SU-DHL-6 (cell line): ENCODE measurements around the gene CDH23.
"Not testable (repeated sequence)": the region's sequence is repeated elsewhere in the genome, so short reads cannot be mapped to it uniquely, and the experiment has no call there.

Experiments
- H2AFZ ChIP-seq: fragments of 200-600 bp; sonication (generic); 2 replicates; pipeline ENCODE4 v1.6.1; 2014; ENCODE audit warnings: low read depth, mild to moderate bottlenecking, moderate library complexity, mixed read lengths, antibody characterized with exemption, low read length; ENCODE audit not compliant: severe bottlenecking
- H3F3A ChIP-seq: fragments of 200-600 bp; shearing (Covaris generic); 2 replicates; pipeline ENCODE4 v1.6.0; 2016; ENCODE audit warnings: antibody characterized with exemption, mild to moderate bottlenecking; ENCODE audit not compliant: insufficient read depth
- H3K27ac ChIP-seq: fragments of 200-600 bp; sonication (generic); 2 replicates; pipeline ENCODE4 v1.5.1; 2016; ENCODE audit warnings: low read depth, mild to moderate bottlenecking, low read length, moderate library complexity, mixed read lengths
- H3K27me3 ChIP-seq: fragments of 200-600 bp; sonication (generic), shearing (Covaris generic); 2 replicates; pipeline ENCODE4 v1.6.0; 2014; ENCODE audit warnings: mild to moderate bottlenecking, low read length
- H3K36me3 ChIP-seq: fragments of 200-600 bp; sonication (generic); 2 replicates; pipeline ENCODE4 v1.6.1; 2014; ENCODE audit warnings: mild to moderate bottlenecking, low read length, mixed read lengths
- H3K4me2 ChIP-seq: fragments of 300-600, 200-600 bp; shearing (Covaris generic), sonication (generic); 2 replicates; pipeline ENCODE4 v1.6.0; 2014; ENCODE audit warnings: low read length, low read depth, mild to moderate bottlenecking; ENCODE audit not compliant: poor library complexity, severe bottlenecking
- H3K4me3 ChIP-seq: fragments of 200-600 bp; sonication (generic); 2 replicates; pipeline ENCODE4 v1.5.1; 2014; ENCODE audit warnings: antibody characterized with exemption, low read length, mild to moderate bottlenecking, mixed read lengths; ENCODE audit not compliant: insufficient read depth, poor library complexity, severe bottlenecking
- H3K79me2 ChIP-seq: fragments of 200-600 bp; sonication (generic); 2 replicates; pipeline ENCODE4 v1.6.1; 2014; ENCODE audit warnings: mild to moderate bottlenecking, low read length, moderate library complexity; ENCODE audit not compliant: insufficient read depth
- H3K9ac ChIP-seq: fragments of 200-600 bp; sonication (generic); 2 replicates; pipeline ENCODE4 v1.7.0; 2014; ENCODE audit warnings: mild to moderate bottlenecking, low read length
- H3K9me2 ChIP-seq: fragments of 200-600 bp; sonication (generic); replicated peaks from 2 replicates; pipeline ENCODE4 v1.6.1; 2014; ENCODE audit warnings: low read length; ENCODE audit not compliant: insufficient read depth
- H3K9me3 ChIP-seq: fragments of 200-600 bp; sonication (generic); 2 replicates; pipeline ENCODE4 v1.6.1; 2014; ENCODE audit warnings: low read length, mixed read lengths; ENCODE audit not compliant: insufficient read depth
- H4K20me1 ChIP-seq: fragments of 200-600 bp; sonication (generic); 2 replicates; pipeline ENCODE4 v1.6.1; 2014; ENCODE audit warnings: low read depth, mild to moderate bottlenecking, antibody characterized with exemption, low read length, moderate library complexity, mixed read lengths
- EZH2phosphoT487 ChIP-seq: fragments of 200-600 bp; sonication (generic), shearing (Covaris generic); conservative IDR thresholded peaks from 2 replicates; pipeline ENCODE4 v1.6.1; 2018; ENCODE audit warnings: mild to moderate bottlenecking, antibody characterized with exemption, low read length, moderate library complexity, mixed read lengths
- TF ChIP-seq, protein P1 (sequence below): fragments of 200-600 bp; sonication (generic); IDR thresholded peaks from one replicate; pipeline ENCODE4 v1.5.1; 2017; ENCODE audit warnings: antibody characterized with exemption, mild to moderate bottlenecking, low read length, moderate library complexity; ENCODE audit not compliant: insufficient read depth, poor library complexity, severe bottlenecking

Gene CDH23

DNA sequence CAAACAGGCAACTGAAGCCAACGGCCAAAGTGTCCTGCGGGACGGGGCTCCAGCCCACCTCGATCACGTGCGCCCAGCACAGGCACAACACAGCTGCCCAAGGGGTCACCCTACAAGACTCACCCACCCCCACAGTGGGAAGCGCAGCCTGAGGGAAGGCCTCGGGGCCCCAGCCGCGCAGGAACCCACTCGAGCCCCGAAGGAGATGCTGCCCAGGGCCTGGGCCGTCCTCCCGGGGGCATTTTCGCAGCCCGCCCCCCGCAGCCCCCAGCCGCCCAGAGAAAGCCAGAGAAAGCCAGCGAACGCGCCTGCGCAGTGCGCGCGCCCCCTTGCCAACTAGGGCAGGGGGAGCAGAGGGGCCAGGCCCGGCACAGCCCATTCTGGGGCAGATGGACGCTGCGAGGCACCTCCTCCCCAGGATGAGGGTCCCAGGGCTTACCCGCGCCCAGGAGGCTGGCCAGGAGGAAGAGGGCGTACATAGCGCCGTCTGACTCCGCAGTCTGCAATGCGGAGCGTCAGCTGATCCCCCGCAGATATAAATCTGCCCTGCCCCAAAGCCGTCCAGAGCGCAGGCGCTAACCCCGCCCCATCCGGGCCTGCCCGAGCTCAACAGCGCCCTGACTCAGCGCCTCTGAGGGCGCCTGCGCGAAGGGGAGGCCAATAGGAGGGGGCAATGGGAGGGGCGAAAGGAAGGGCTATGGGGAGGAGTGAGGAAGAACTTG lies 454.2 kb downstream of the CDH23 start, which contains the start of gene PSAP:
PSAP (minus strand) TSS at position 509 of the 722 bp plus-strand sequence; CDS start at position 479, 30 bp downstream.
- TF ChIP-seq, protein P1, sequence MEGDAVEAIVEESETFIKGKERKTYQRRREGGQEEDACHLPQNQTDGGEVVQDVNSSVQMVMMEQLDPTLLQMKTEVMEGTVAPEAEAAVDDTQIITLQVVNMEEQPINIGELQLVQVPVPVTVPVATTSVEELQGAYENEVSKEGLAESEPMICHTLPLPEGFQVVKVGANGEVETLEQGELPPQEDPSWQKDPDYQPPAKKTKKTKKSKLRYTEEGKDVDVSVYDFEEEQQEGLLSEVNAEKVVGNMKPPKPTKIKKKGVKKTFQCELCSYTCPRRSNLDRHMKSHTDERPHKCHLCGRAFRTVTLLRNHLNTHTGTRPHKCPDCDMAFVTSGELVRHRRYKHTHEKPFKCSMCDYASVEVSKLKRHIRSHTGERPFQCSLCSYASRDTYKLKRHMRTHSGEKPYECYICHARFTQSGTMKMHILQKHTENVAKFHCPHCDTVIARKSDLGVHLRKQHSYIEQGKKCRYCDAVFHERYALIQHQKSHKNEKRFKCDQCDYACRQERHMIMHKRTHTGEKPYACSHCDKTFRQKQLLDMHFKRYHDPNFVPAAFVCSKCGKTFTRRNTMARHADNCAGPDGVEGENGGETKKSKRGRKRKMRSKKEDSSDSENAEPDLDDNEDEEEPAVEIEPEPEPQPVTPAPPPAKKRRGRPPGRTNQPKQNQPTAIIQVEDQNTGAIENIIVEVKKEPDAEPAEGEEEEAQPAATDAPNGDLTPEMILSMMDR, result no peak
- no peak for TF ChIP-seq EZH2phosphoT487
- Histone ChIP-seq H2AFZ (peak within 1 kb of the TSS; percentile 83), H3K9me2 (no peaks in the 10 kb centered on the region), H3K27me3 (no peaks in the 10 kb centered on the region), H3K36me3 (no peaks in the 10 kb centered on the region), H3K9me3 (no peaks in the 10 kb centered on the region), H4K20me1 (no peaks in the 10 kb centered on the region), H3K27ac (no peak within 1 kb of the TSS), H3K79me2 (peaks cover 19% of the 10 kb centered on the region; the same call in 1 of the 2 replicates), H3F3A (no peaks in the 10 kb centered on the region), H3K4me3 (peak within 1 kb of the TSS; percentile 84), H3K4me2 (peak within 1 kb of the TSS; percentile 61), H3K9ac (peak within 1 kb of the TSS; percentile 83)

DNA sequence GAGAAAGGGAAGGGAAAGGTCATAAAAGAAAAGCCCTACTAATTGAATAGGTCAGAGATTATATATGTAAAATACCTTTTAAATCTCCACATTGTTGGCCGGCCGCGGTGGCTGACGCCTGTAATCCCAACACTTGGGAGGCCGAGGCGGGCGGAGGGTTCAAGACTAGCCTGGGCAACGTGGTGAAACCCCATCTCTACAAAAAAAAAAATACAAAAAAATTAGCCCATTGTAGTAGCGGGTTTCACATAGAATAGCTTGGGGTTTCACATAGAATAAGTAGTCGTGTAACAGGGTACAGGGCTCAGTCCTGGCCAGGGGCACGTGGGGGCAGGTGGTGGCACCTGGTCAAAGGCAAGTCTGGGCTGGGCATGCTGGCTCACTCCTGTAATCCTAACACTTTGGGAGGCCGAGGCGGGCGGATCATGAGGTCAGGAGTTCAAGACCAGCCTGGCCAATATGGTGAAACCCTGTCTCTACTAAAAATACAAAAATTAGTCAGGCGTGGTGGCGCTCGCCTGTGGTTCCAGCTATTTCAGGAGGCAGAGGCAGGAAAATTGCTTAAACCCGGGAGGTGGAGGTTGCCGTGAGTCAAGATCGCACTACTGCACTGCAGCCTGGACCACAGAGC lies 454.9 kb downstream of the CDH23 start:
- Histone ChIP-seq H3K4me2 (peak overlapping the region; percentile 56), H3K9ac (peak overlapping the region; percentile 83; the same call in 1 of the 2 replicates), H2AFZ (peak overlapping the region; percentile 83), H3K4me3 (peak overlapping the region; percentile 84), H3K79me2 (peaks cover 19% of the 10 kb centered on the region; the same call in 1 of the 2 replicates)
- not testable (repeated sequence) for H3K27ac ChIP-seq, H3K9me3 ChIP-seq, H3F3A ChIP-seq, H3K36me3 ChIP-seq, H3K9me2 ChIP-seq, H4K20me1 ChIP-seq, H3K27me3 ChIP-seq

DNA sequence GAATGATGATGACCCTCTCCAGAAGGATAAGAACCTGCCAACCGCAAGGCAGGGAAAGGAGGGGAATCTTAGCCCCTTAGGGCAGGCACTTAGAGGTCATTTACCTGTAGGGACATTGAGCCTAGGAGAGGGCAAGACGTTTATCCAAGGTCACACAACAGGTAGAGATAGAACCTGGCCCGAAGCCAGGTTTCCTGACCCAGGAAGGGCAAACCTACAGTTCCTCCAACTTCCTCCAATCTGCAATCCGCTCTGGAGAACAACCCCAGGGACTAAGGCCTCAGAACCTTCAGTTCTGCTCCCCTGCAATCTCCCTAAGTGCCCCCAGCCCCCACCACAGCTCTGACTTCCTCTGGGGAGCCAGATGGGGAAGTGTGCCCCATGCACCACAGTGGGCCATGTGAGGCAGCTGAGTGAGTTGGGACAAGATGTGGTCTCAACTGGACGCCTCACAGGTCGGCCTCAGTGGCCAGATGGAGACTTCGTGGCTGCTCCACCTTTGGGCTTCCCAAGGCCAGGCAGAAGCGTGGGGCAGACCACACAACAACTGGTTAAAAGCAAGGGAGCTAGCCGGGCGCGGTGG lies 455.7 kb downstream of the CDH23 start:
- Histone ChIP-seq H2AFZ (peak overlapping the region; percentile 83), H4K20me1 (no peaks in the 10 kb centered on the region), H3K4me3 (no peak overlapping the region), H3K9ac (no peak overlapping the region), H3K9me2 (no peaks in the 10 kb centered on the region), H3K36me3 (no peaks in the 10 kb centered on the region), H3K9me3 (no peaks in the 10 kb centered on the region), H3K79me2 (peaks cover 19% of the 10 kb centered on the region; the same call in 1 of the 2 replicates), H3K27ac (no peak overlapping the region), H3K4me2 (no peak overlapping the region), H3F3A (no peaks in the 10 kb centered on the region), H3K27me3 (no peaks in the 10 kb centered on the region)
- no peak for TF ChIP-seq EZH2phosphoT487
- TF ChIP-seq, protein P1, result no peak
